Tibial artery (tissue), 4 donors: Measurements from ENCODE around the gene SCN1B.
"Not testable (repeated sequence)": the region's sequence is repeated elsewhere in the genome, so short reads cannot be mapped to it uniquely, and the experiment has no call there.

Experiments used
- DNase-seq, 2 donors: peaks; one replicate each; pipeline ENCODE4 v3.0.0-alpha.2; 2019
- H3K27ac ChIP-seq, 2 donors: fragments of 200-600 bp; sonication (generic) in 1 of 2; 1 replicate in 1 of 2; 2 replicates in 1 of 2; pipeline ENCODE4 v1.5.1; 2018 to 2019; ENCODE audit warnings: mild to moderate bottlenecking in 1 of 2
- H3K27me3 ChIP-seq, 2 donors: fragments of 200-600 bp; sonication (generic) in 1 of 2; one replicate each; pipeline versions ENCODE4 v1.5.1 to v1.6.0; 2016 to 2019
- H3K36me3 ChIP-seq, 3 donors: fragments of 200-600 bp; sonication (generic) in 2 of 3; one replicate each; pipeline ENCODE4 v1.5.1; 2016 to 2019; ENCODE audit warnings: mild to moderate bottlenecking in 2 of 3
- H3K4me1 ChIP-seq, 4 donors: fragments of 200-600 bp; sonication (generic) in 2 of 4; 1 replicate in 3 of 4; 2 replicates in 1 of 4; pipeline ENCODE4 v1.5.1; 2016 to 2019
- H3K4me3 ChIP-seq, 2 donors: fragments of 200-600 bp; sonication (generic) in 1 of 2; 1 replicate in 1 of 2; 2 replicates in 1 of 2; pipeline ENCODE4 v1.5.1; 2018 to 2019; ENCODE audit warnings: mild to moderate bottlenecking in 2 of 2
- H3K9me3 ChIP-seq, 3 donors: fragments of 200-600 bp; sonication (generic) in 1 of 3; one replicate each; pipeline ENCODE4 v1.5.1; 2016 to 2019
- CTCF ChIP-seq, 2 experiments: fragments of 200-600 bp in 1 of 2; fragments of 450-650 bp in 1 of 2; IDR thresholded peaks; one replicate each; pipeline ENCODE4 v1.5.1; 2017 to 2019; ENCODE audit warnings: antibody characterized with exemption in 2 of 2, mild to moderate bottlenecking in 1 of 2, moderate library complexity in 1 of 2
- intact Hi-C: fragments of 100-400 bp; cut with DNase I; formaldehyde crosslinking; loops from one replicate; pipeline ENCODE4 v1.15.0; 2023; ENCODE audit warnings: low total_unique reads

SCN1B gene

GRCh38 chr19:34988119-34988518 is 42.2 kb upstream of the SCN1B start:
- no peak overlapping the region for H3K27ac ChIP-seq

GRCh38 chr19:34989298-34989697 is 41.0 kb upstream of the SCN1B start:
- peaks cover 0 to 2% of the 10 kb centered on the region in 2 donors for H3K27me3 ChIP-seq
- no peak overlapping the region for H3K4me3 ChIP-seq
- no peak overlapping the region for H3K27ac ChIP-seq
- no peaks in the 10 kb centered on the region for H3K36me3 ChIP-seq
- peak in 1 of 2 donors; percentile 16 for DNase-seq
- intact Hi-C loops = no loop called here
- H3K9me3 ChIP-seq = no peaks in the 10 kb centered on the region
- no peak for TF ChIP-seq CTCF (IDR thresholded peaks at IDR 0.05)
- peaks cover 0 to under 1% (median under 1%) of the 10 kb centered on the region in 4 donors for H3K4me1 ChIP-seq

More at GRCh38 chr19:34988119-34988518, 42.2 kb upstream of the SCN1B start:
- intact Hi-C loops = no loop called here
- DNase-seq = peak in 1 of 2 donors; percentile 20
- Histone ChIP-seq H3K27me3 (peaks cover 0 to 2% of the 10 kb centered on the region in 2 donors), H3K36me3 (no peaks in the 10 kb centered on the region), H3K4me1 (no peaks in the 10 kb centered on the region), H3K9me3 (no peaks in the 10 kb centered on the region), H3K4me3 (no peak overlapping the region)
- no peak for TF ChIP-seq CTCF (IDR thresholded peaks at IDR 0.05)

- TF ChIP-seq CTCF (IDR thresholded peaks at IDR 0.05) = no peak
- intact Hi-C loops = no loop called here
- no peak overlapping the region for H3K4me3 ChIP-seq
- peak in 1 of 2 donors; percentile 35 for DNase-seq
- no peaks in the 10 kb centered on the region for H3K9me3 ChIP-seq
- peaks cover 0 to 11% (median 7%) of the 10 kb centered on the region in 4 donors for H3K4me1 ChIP-seq
- H3K36me3 ChIP-seq = no peaks in the 10 kb centered on the region
- H3K27me3 ChIP-seq = peaks cover 0 to 2% of the 10 kb centered on the region in 2 donors
- no peak overlapping the region for H3K27ac ChIP-seq
Observed at GRCh38 chr19:34990578-34991192, 39.6 kb upstream of the SCN1B start.

GRCh38 chr19:34991542-34992333 is 38.5 kb upstream of the SCN1B start:
- peaks cover 0 to 2% of the 10 kb centered on the region in 2 donors for H3K27me3 ChIP-seq
- no peak overlapping the region for H3K27ac ChIP-seq
- intact Hi-C loops = no loop called here
- H3K9me3 ChIP-seq = no peaks in the 10 kb centered on the region
- no peak overlapping the region for H3K4me3 ChIP-seq
- DNase-seq = peak in 1 of 2 donors; percentile 1
- no peak for TF ChIP-seq CTCF (IDR thresholded peaks at IDR 0.05)
- no peaks in the 10 kb centered on the region for H3K36me3 ChIP-seq
- peaks cover 0 to 11% (median 7%) of the 10 kb centered on the region in 4 donors for H3K4me1 ChIP-seq

GRCh38 chr19:34992582-34992981 is 37.7 kb upstream of the SCN1B start:
- H3K36me3 ChIP-seq, intact Hi-C loops, DNase-seq: not testable (repeated sequence)

GRCh38 chr19:34994286-34994642 is 36.0 kb upstream of the SCN1B start:
- intact Hi-C loops = no loop called here
- peak overlapping the region; percentile 59 to 62 for H3K27ac ChIP-seq
- no peak overlapping the region for H3K4me3 ChIP-seq

More at GRCh38 chr19:34992582-34992981, 37.7 kb upstream of the SCN1B start:
- H3K9me3 ChIP-seq, H3K27me3 ChIP-seq, H3K27ac ChIP-seq, H3K4me3 ChIP-seq: not testable (repeated sequence)
- H3K4me1 ChIP-seq = peaks cover 0 to 11% (median 7%) of the 10 kb centered on the region in 4 donors

More at GRCh38 chr19:34994286-34994642, 36.0 kb upstream of the SCN1B start:
- no peak for DNase-seq
- Histone ChIP-seq H3K9me3 (no peaks in the 10 kb centered on the region), H3K4me1 (peaks cover 0 to 19% (median 15%) of the 10 kb centered on the region in 4 donors), H3K27me3 (peaks cover 0 to 2% of the 10 kb centered on the region in 2 donors), H3K36me3 (no peaks in the 10 kb centered on the region)
- no peak for TF ChIP-seq CTCF (IDR thresholded peaks at IDR 0.05)
